Neutrophil (primary cell): ENCODE results near the gene GPC6.

Experiments
- H3K27ac ChIP-seq: fragments of 200-600 bp; sonication (generic); 2 replicates; pipeline ENCODE4 v1.5.1; 2016; ENCODE audit warnings: mild to moderate bottlenecking, moderate library complexity
- H3K27me3 ChIP-seq: fragments of 200-600 bp; sonication (generic); 2 replicates; pipeline ENCODE4 v1.6.0; 2016; ENCODE audit warnings: mild to moderate bottlenecking
- H3K36me3 ChIP-seq: fragments of 200-600 bp; sonication (generic); 2 replicates; pipeline ENCODE4 v1.5.1; 2017
- H3K4me1 ChIP-seq, 2 experiments: fragments of 200-600 bp in 1 of 2; sonication (generic) in 1 of 2; 1 replicate in 1 of 2; 2 replicates in 1 of 2; pipeline versions ENCODE4 v1.5.1 to v1.6.1; 2013 to 2016; ENCODE audit warnings: low read depth in 1 of 2, low read length in 1 of 2, mild to moderate bottlenecking in 1 of 2, moderate library complexity in 1 of 2; ENCODE audit not compliant: control insufficient read depth in 1 of 2, insufficient read depth in 1 of 2
- H3K4me3 ChIP-seq, 2 experiments: fragments of 200-600 bp in 1 of 2; sonication (generic) in 1 of 2; 1 replicate in 1 of 2; 2 replicates in 1 of 2; pipeline ENCODE4 v1.5.1; 2013 to 2016; ENCODE audit warnings: low read depth in 1 of 2, low read length in 1 of 2, mild to moderate bottlenecking in 1 of 2, moderate library complexity in 1 of 2
- H3K9me3 ChIP-seq: fragments of 200-600 bp; sonication (generic); 2 replicates; pipeline ENCODE4 v1.5.1; 2016
- CTCF ChIP-seq: fragments of 200-600 bp; sonication (generic); IDR thresholded peaks from 2 replicates; pipeline ENCODE4 v1.5.1; 2016; ENCODE audit warnings: antibody characterized with exemption

Gene GPC6

GRCh38 chr13:94087100-94087499 is 860.5 kb downstream of the GPC6 start:
- Histone ChIP-seq H3K36me3 (no peaks in the 10 kb centered on the region), H3K9me3 (no peaks in the 10 kb centered on the region), H3K27me3 (no peaks in the 10 kb centered on the region), H3K27ac (no peak overlapping the region), H3K4me3 (no peak overlapping the region), H3K4me1 (no peaks in the 10 kb centered on the region)
- TF ChIP-seq CTCF: no peak

GRCh38 chr13:94088742-94089141 is 862.1 kb downstream of the GPC6 start:
- Histone ChIP-seq H3K4me3 (no peak overlapping the region), H3K9me3 (no peaks in the 10 kb centered on the region), H3K27me3 (no peaks in the 10 kb centered on the region), H3K36me3 (no peaks in the 10 kb centered on the region), H3K4me1 (no peaks in the 10 kb centered on the region), H3K27ac (no peak overlapping the region)
- TF ChIP-seq CTCF: no peak

GRCh38 chr13:94090773-94091480 is 864.3 kb downstream of the GPC6 start:
- no peaks in the 10 kb centered on the region for H3K9me3 ChIP-seq
- no peak overlapping the region for H3K27ac ChIP-seq
- TF ChIP-seq CTCF: no peak
- no peaks in the 10 kb centered on the region for H3K4me1 ChIP-seq
- H3K4me3 ChIP-seq: no peak overlapping the region
- no peaks in the 10 kb centered on the region for H3K36me3 ChIP-seq
- H3K27me3 ChIP-seq: no peaks in the 10 kb centered on the region

GRCh38 chr13:94093652-94094315 is 867.2 kb downstream of the GPC6 start:
- H3K27me3 ChIP-seq: no peaks in the 10 kb centered on the region
- TF ChIP-seq CTCF: no peak
- no peak overlapping the region for H3K4me3 ChIP-seq
- no peaks in the 10 kb centered on the region for H3K4me1 ChIP-seq
- H3K9me3 ChIP-seq: no peaks in the 10 kb centered on the region
- no peaks in the 10 kb centered on the region for H3K36me3 ChIP-seq
- no peak overlapping the region for H3K27ac ChIP-seq

- Histone ChIP-seq H3K9me3 (no peaks in the 10 kb centered on the region), H3K27ac (no peak overlapping the region), H3K4me3 (no peak overlapping the region), H3K36me3 (no peaks in the 10 kb centered on the region), H3K4me1 (no peaks in the 10 kb centered on the region), H3K27me3 (no peaks in the 10 kb centered on the region)
- TF ChIP-seq CTCF: no peak
These were observed 883.2 kb downstream of the GPC6 start for GRCh38 chr13:94109715-94110374.
